SK-N-SH (cell line): ENCODE measurements around the gene NR6A1. TPM values are rescaled to one million over a fixed set of nuclear protein-coding genes. Genes with fewer than 3 reads are reported as not detected.

ENCODE experiments used
- CTCF ChIA-PET: fragments of 300-600, 350-600 bp; formaldehyde crosslinking; extraction: SDS; loops from one replicate; lab custom pipeline; 2021; lab: Yijun Ruan, JAX
- POLR2A ChIA-PET: fragments of 350-600 bp; sonication (Branson Sonifier 250); formaldehyde crosslinking; extraction: SDS; loops from one replicate; lab custom pipeline; 2020; ENCODE audit warnings: antibody characterized with exemption, inconsistent platforms; lab: Yijun Ruan, JAX
- DNase-seq: peaks from one replicate; pipeline ENCODE4 v3.0.0; 2012
- H2AFZ ChIP-seq: fragments of 200-600 bp; sonication (generic); 2 replicates; pipeline ENCODE4 v1.8.1; 2016; ENCODE audit warnings: antibody characterized with exemption, mild to moderate bottlenecking, low read depth
- H3F3A ChIP-seq: fragments of 200-600 bp; sonication (generic); replicated peaks from 2 replicates; pipeline ENCODE3; 2016; ENCODE audit warnings: antibody characterized with exemption, mild to moderate bottlenecking; ENCODE audit not compliant: insufficient read depth
- H3K27ac ChIP-seq, 2 experiments: fragments of 200-500 bp in 1 of 2; fragments of 200-600 bp in 1 of 2; sonication (Bioruptor generic) in 1 of 2; sonication (generic), shearing (Covaris generic) in 1 of 2; 2 replicates each; pipeline versions ENCODE4 v1.5.1 to v1.6.1; 2014 to 2016; ENCODE audit warnings: low read depth in 2 of 2, inconsistent platforms in 1 of 2, low read length in 1 of 2, mild to moderate bottlenecking in 1 of 2, mixed read lengths in 1 of 2
- H3K27me3 ChIP-seq: fragments of 200-600 bp; sonication (generic), shearing (Covaris generic); 2 replicates; pipeline ENCODE4 v1.6.1; 2016; ENCODE audit warnings: mixed run types; ENCODE audit not compliant: insufficient read depth
- H3K36me3 ChIP-seq, 2 experiments: fragments of 200-500 bp in 1 of 2; fragments of 200-600 bp in 1 of 2; sonication (Bioruptor generic) in 1 of 2; sonication (generic) in 1 of 2; replicated peaks in 1 of 2; 2 replicates each; pipeline versions ENCODE3 to v1.5.1; 2014 to 2016; ENCODE audit warnings: low read length in 1 of 2, mild to moderate bottlenecking in 1 of 2; ENCODE audit not compliant: insufficient read depth in 2 of 2, control insufficient read depth in 1 of 2
- H3K4me1 ChIP-seq, 2 experiments: fragments of 200-500 bp in 1 of 2; fragments of 200-600 bp in 1 of 2; sonication (Bioruptor generic) in 1 of 2; sonication (generic), shearing (Covaris generic) in 1 of 2; 2 replicates each; pipeline versions ENCODE4 v1.5.1 to v1.6.1; 2014 to 2016; ENCODE audit warnings: low read depth in 1 of 2, low read length in 1 of 2, mixed run types in 1 of 2; ENCODE audit not compliant: insufficient read depth in 2 of 2, control insufficient read depth in 1 of 2
- H3K4me2 ChIP-seq: fragments of 200-600 bp; sonication (generic), shearing (Covaris generic); 2 replicates; pipeline ENCODE4 v1.6.1; 2017; ENCODE audit warnings: mixed run types
- H3K4me3 ChIP-seq, 2 experiments: fragments of 200-500 bp in 1 of 2; fragments of 200-600 bp in 1 of 2; sonication (Bioruptor generic) in 1 of 2; sonication (generic), shearing (Covaris generic) in 1 of 2; 2 replicates each; pipeline versions ENCODE4 v1.5.1 to v1.8.1; 2014 to 2016; ENCODE audit warnings: low read depth in 2 of 2, inconsistent platforms in 1 of 2, low read length in 1 of 2, mild to moderate bottlenecking in 1 of 2, mixed read lengths in 1 of 2, moderate library complexity in 1 of 2
- H3K79me2 ChIP-seq: fragments of 200-600 bp; sonication (generic); 2 replicates; pipeline ENCODE4 v1.8.1; 2017; ENCODE audit warnings: mild to moderate bottlenecking; ENCODE audit not compliant: insufficient read depth
- H3K9ac ChIP-seq: fragments of 200-600 bp; sonication (generic); 2 replicates; pipeline ENCODE4 v1.6.1; 2017; ENCODE audit warnings: mixed run types
- H3K9me2 ChIP-seq: fragments of 200-600 bp; sonication (generic); 2 replicates; pipeline ENCODE4 v1.6.1; 2017; ENCODE audit warnings: mixed run types
- H3K9me3 ChIP-seq: fragments of 200-600 bp; sonication (generic); 2 replicates; pipeline ENCODE4 v1.6.1; 2017; ENCODE audit warnings: mixed run types, mild to moderate bottlenecking, moderate library complexity
- H4K20me1 ChIP-seq: fragments of 200-600 bp; sonication (generic); 2 replicates; pipeline ENCODE4 v1.6.1; 2017; ENCODE audit warnings: mild to moderate bottlenecking, mixed run types; ENCODE audit not compliant: insufficient read depth
- CTCF ChIP-seq: fragments of 200-600 bp; sonication (generic); IDR thresholded peaks from 2 replicates; pipeline ENCODE4 v1.6.1; 2017; ENCODE audit warnings: antibody characterized with exemption, mild to moderate bottlenecking, moderate library complexity
- EP300 ChIP-seq, 2 experiments: IDR thresholded peaks; 2 replicates each; pipeline versions ENCODE4 v1.4.0 to v1.6.1; 2012; ENCODE audit warnings: borderline replicate concordance in 1 of 2, low read depth in 1 of 2, low read length in 1 of 2
- FOSL2 ChIP-seq: IDR thresholded peaks from 2 replicates; pipeline ENCODE4 v1.4.0; 2012; ENCODE audit warnings: low read depth, mild to moderate bottlenecking, moderate library complexity, borderline replicate concordance
- FOXJ3 ChIP-seq: sonication (generic); formaldehyde crosslinking; IDR thresholded peaks from 2 replicates; pipeline ENCODE4 v1.5.1; 2020; ENCODE audit warnings: mild to moderate bottlenecking, missing genetic modification reagents
- FOXM1 ChIP-seq: IDR thresholded peaks from 2 replicates; pipeline ENCODE4 v1.4.0; 2012; ENCODE audit warnings: low read depth, mild to moderate bottlenecking
- GATA2 ChIP-seq: sonication (generic); formaldehyde crosslinking; IDR thresholded peaks from 2 replicates; pipeline ENCODE4 v1.5.0; 2020; ENCODE audit warnings: mild to moderate bottlenecking, missing genetic modification reagents
- IRF3 ChIP-seq: fragments of 150-350 bp; IDR thresholded peaks from 2 replicates; pipeline ENCODE4 v1.6.1; 2016; ENCODE audit warnings: mild to moderate bottlenecking, low read depth, low read length
- NFIC ChIP-seq: IDR thresholded peaks from 2 replicates; pipeline ENCODE4 v1.4.0; 2012; ENCODE audit warnings: borderline replicate concordance
- NRF1 ChIP-seq: IDR thresholded peaks from 2 replicates; pipeline ENCODE4 v1.6.1; 2012; ENCODE audit warnings: low read depth, mild to moderate bottlenecking, low read length
- PBX3 ChIP-seq: IDR thresholded peaks from 2 replicates; pipeline ENCODE4; 2012
- POLR2AphosphoS5 ChIP-seq: IDR thresholded peaks from 2 replicates; pipeline ENCODE4 v1.6.1; 2012; ENCODE audit warnings: low read depth, low read length
- RAD21 ChIP-seq: IDR thresholded peaks from 2 replicates; pipeline ENCODE4 v1.6.1; 2012; ENCODE audit warnings: mild to moderate bottlenecking, low read length
- RCOR1 ChIP-seq: fragments of 150-350 bp; IDR thresholded peaks from 2 replicates; pipeline ENCODE4 v1.6.1; 2017; ENCODE audit warnings: antibody characterized with exemption, low read length
- RFX5 ChIP-seq: IDR thresholded peaks from 2 replicates; pipeline ENCODE4 v1.6.1; 2012; ENCODE audit warnings: mild to moderate bottlenecking, improper control_type of control experiment, low read length
- SMC3 ChIP-seq: IDR thresholded peaks from 2 replicates; pipeline ENCODE4 v1.6.1; 2012; ENCODE audit warnings: low read depth, low read length, improper control_type of control experiment
- TCF12 ChIP-seq: IDR thresholded peaks from 2 replicates; pipeline ENCODE4 v1.4.0; 2012
- USF1 ChIP-seq: IDR thresholded peaks from 2 replicates; pipeline ENCODE4 v1.4.0; 2012; ENCODE audit warnings: low read depth, borderline replicate concordance
- YY1 ChIP-seq: IDR thresholded peaks from 2 replicates; pipeline ENCODE4 v1.4.0; 2012; ENCODE audit warnings: low read depth, mild to moderate bottlenecking
- WGBS: methylation state at CpG from one replicate; pipeline ENCODE4 v1.1.6; 2017; ENCODE audit warnings: low lambda C conversion rate; 5-methylcytosine and 5-hydroxymethylcytosine counted together
- polyA plus RNA-seq, 3 experiments: library from polyadenylated mRNA; depleted of rRNA; stranded (reverse); fragments of >200 nt; gene quantifications; 2 replicates each; pipeline ENCODE4 v1.2.3, GENCODE V29; 2012

The NR6A1 gene
- polyA plus RNA-seq, 1 of the 3 experiments (the other 2 are of a cell fraction): 1.2 TPM

GRCh38 chr9:124769549-124770358 is 1.4 kb downstream of the NR6A1 start:
- Histone ChIP-seq H3K27ac (no peak overlapping the region), H3K4me1 (peaks cover 8 to 16% of the 10 kb centered on the region in 2 experiments; a peak in 3 of 4 replicates), H3K79me2 (peaks cover 44% of the 10 kb centered on the region), H3K36me3 (no peaks in the 10 kb centered on the region), H3K9me3 (no peaks in the 10 kb centered on the region), H3K9me2 (no peaks in the 10 kb centered on the region), H2AFZ (peak overlapping the region; percentile 53), H3K4me2 (peak overlapping the region; percentile 97), H3K27me3 (no peaks in the 10 kb centered on the region), H3F3A (peaks cover 24% of the 10 kb centered on the region), H3K4me3 (peak overlapping the region; percentile 75 to 92), H4K20me1 (peaks cover 24% of the 10 kb centered on the region; the same call in 1 of the 2 replicates), H3K9ac (peak overlapping the region; percentile 63)
- ChIA-PET POLR2A (interaction anchor here (0.6 to 5.0 kb wide), 4 partner anchors 74 to 92 kb away, joined by 3 to 42 read pairs (median 9); partner anchors contain the start of genes ARPC5L, RPL35 and WDR38), CTCF (interaction anchor here (0.7 to 16.2 kb wide), 11 partner anchors 7 to 977 kb away, joined by 3 to 1436 read pairs (median 6); partner anchors contain the start of genes ARPC5L, RPL35 and WDR38)
- DNase-seq: peak; percentile 63
- TF ChIP-seq TCF12: no peak
- TF ChIP-seq NRF1: no peak
- no peak for TF ChIP-seq IRF3
- TF ChIP-seq FOSL2: no peak
- TF ChIP-seq FOXM1: no peak
- no peak for TF ChIP-seq RAD21
- TF ChIP-seq SMC3: no peak
- no peak for TF ChIP-seq EP300 (IDR thresholded peaks at IDR 0.05; ENCODE audit: borderline replicate concordance in 1 of 2, low read depth in 1 of 2, low read length in 1 of 2)
- TF ChIP-seq FOXJ3 (CRISPR knock-in tag): no peak
- TF ChIP-seq PBX3: no peak
- TF ChIP-seq GATA2: no peak
- WGBS: 3% methylated on average over 54 of the region's 56 CpGs

- WGBS: 62% methylated on average over 11 of the region's 11 CpGs
- no peaks in the 10 kb centered on the region for H3K9me2 ChIP-seq
- ChIA-PET POLR2A (interaction anchor here (1.4 kb wide), 1 partner anchor 92 kb away, joined by 7 read pairs; no protein-coding TSS in a partner anchor), CTCF (interaction anchor here (1.0 to 16.2 kb wide), 6 partner anchors 16 to 161 kb away, joined by 3 to 1436 read pairs (median 4); partner anchors contain the start of genes ARPC5L, RPL35 and WDR38)
- H3K79me2 ChIP-seq: peaks cover 44% of the 10 kb centered on the region
- peak overlapping the region; percentile 63 for H3K9ac ChIP-seq
- H3K4me1 ChIP-seq: peaks cover 8 to 16% of the 10 kb centered on the region in 2 experiments; a peak in 3 of 4 replicates
- peak overlapping the region; percentile 97 for H3K4me2 ChIP-seq
- H3K4me3 ChIP-seq: peak overlapping the region; percentile 75 to 92
- no peaks in the 10 kb centered on the region for H3K36me3 ChIP-seq
- H3K27me3 ChIP-seq: no peaks in the 10 kb centered on the region
- H2AFZ ChIP-seq: peak overlapping the region; percentile 53; the same call in 1 of the 2 replicates
- no peak for DNase-seq
- peaks cover 24% of the 10 kb centered on the region; the same call in 1 of the 2 replicates for H4K20me1 ChIP-seq
- H3F3A ChIP-seq: peaks cover 21% of the 10 kb centered on the region
- no peaks in the 10 kb centered on the region for H3K9me3 ChIP-seq
- no peak overlapping the region for H3K27ac ChIP-seq
- TF ChIP-seq NFIC (no peak), CTCF (no peak), FOXM1 (no peak), POLR2AphosphoS5 (no peak), USF1 (no peak), EP300 (IDR thresholded peaks at IDR 0.05; ENCODE audit: borderline replicate concordance in 1 of 2, low read depth in 1 of 2, low read length in 1 of 2) (no peak), YY1 (no peak), NRF1 (no peak), RFX5 (no peak), TCF12 (no peak), RCOR1 (no peak), IRF3 (no peak)
- TF ChIP-seq, all 33 proteins: peak for 0
Observed at GRCh38 chr9:124768750-124769548, 2.2 kb downstream of the NR6A1 start.
